ENCODE measurements around the gene RNF169.

DNA sequence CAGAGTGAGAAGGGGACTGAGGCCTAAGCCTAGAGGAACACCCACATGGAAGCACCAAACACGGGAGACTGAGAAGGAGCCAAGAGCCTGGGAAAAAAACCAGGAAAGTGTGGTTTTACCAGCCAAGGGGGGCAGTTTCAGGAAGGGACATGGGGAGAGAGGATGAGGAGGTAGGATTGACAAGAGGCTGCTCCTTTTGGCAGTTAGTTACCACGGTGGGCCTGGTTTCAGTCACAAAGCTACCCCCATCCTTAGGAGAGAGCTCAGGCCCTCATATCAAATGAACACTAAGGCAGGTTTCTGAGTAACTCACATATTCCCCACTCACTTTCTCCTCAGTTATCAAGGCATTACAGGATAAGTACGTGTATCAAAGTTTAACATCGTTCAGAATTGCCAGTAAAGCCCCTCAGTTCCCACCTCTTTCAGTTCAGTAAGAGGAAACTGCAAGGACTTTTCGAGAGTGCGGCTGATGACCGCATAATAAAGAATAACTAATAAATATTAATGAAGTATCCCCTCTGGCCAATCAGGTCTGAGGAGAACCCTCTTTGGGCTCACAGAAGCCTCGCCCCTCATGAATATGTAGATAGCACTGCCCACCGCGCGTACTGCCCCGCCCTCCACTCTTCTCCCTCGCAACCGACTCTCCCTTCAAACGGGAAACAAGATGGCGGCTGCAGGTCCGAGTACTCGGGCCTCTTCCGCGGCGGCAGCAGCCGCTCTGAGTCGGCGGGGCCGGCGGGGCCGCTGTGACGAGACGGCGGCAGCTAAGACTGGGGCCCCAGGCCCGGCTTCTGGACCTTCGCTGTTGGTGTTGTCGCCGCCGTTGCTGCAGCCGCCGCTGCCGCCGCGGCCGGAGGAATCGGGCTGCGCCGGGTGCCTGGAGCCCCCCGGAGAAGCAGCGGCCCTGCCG is at the start of gene RNF169:
- TF ChIP-seq GATA3 (IDR thresholded peaks at IDR 0.05; ENCODE audit: low read depth, low read length) (no peak), GATA2 (IDR thresholded peaks at IDR 0.05; ENCODE audit: low read depth, low read length) (no peak)
